Subcutaneous adipose tissue (tissue), 4 donors: ENCODE results near the gene KCNK16. TPM values are rescaled to one million over a fixed set of nuclear protein-coding genes. Genes with fewer than 3 reads are reported as not detected.

Source experiments
- total RNA-seq, 4 donors: library from RNA; depleted of rRNA; stranded (reverse); fragments of >200 nt; gene quantifications; one replicate each; pipeline ENCODE4 v1.1.0, GENCODE V29; 2016
- TF ChIP-seq, protein P1 (sequence below): fragments of 450-650 bp; IDR thresholded peaks from one replicate; pipeline ENCODE4 v1.5.1; 2016; ENCODE audit warnings: low read depth, mild to moderate bottlenecking, control low read depth, antibody characterized with exemption, moderate library complexity

KCNK16 gene
- total RNA-seq, 4 donors from 2014 or later = not detected

DNA sequence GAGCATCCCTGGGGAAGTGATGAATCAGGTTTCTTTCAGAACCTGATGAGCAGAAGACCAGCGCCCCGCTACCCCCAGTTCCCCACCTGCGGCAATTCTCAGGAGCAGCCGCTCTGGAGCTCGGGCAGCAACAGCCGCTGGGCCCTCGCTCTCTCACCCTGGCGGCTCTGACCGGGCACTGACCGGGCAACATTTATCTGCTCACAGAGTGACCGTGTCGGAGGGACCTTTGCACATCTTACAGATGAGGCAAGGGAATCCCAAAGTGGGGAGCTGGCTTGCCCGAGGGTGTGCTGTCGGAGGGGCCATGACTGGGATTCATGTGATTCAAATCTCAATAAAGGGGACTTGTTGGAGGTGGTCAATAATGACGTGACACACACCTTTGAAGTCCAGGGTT lies 26.2 kb upstream of the KCNK16 start:
- TF ChIP-seq, protein P1, sequence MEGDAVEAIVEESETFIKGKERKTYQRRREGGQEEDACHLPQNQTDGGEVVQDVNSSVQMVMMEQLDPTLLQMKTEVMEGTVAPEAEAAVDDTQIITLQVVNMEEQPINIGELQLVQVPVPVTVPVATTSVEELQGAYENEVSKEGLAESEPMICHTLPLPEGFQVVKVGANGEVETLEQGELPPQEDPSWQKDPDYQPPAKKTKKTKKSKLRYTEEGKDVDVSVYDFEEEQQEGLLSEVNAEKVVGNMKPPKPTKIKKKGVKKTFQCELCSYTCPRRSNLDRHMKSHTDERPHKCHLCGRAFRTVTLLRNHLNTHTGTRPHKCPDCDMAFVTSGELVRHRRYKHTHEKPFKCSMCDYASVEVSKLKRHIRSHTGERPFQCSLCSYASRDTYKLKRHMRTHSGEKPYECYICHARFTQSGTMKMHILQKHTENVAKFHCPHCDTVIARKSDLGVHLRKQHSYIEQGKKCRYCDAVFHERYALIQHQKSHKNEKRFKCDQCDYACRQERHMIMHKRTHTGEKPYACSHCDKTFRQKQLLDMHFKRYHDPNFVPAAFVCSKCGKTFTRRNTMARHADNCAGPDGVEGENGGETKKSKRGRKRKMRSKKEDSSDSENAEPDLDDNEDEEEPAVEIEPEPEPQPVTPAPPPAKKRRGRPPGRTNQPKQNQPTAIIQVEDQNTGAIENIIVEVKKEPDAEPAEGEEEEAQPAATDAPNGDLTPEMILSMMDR = no peak

DNA sequence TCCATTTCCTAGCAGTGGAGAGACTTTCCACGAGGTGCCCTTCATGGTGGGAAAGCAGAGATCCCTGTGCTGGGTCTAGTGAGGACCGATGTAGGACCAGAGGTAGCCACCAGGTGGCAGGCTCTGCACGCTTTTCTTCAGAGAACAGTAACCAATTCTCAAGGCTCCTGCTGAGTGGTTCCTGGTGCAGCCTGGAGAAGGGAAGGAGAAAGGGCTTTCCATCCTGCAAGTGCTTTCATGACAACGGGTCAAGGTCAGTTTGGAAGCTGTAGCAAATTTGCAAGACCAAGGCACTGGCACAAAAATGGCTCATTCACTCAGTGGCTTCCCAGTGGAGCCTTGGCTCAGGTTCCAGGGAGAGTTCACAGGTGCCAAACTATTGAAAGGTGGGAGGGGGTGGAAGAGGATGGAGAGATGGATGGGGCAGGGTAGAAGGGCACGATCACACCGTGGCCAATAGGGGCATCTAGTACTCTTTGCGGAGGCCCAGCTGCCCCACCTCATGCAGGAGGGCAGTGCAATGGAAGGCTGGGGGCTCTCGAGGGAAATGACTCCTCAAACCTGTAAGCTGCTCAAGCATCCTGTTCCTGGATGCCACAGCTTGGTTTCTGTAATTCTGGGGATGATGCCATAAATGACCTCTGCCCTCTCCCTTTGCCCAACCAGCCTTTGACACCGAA lies 25.5 kb upstream of the KCNK16 start:
- TF ChIP-seq, protein P1 = no peak

DNA sequence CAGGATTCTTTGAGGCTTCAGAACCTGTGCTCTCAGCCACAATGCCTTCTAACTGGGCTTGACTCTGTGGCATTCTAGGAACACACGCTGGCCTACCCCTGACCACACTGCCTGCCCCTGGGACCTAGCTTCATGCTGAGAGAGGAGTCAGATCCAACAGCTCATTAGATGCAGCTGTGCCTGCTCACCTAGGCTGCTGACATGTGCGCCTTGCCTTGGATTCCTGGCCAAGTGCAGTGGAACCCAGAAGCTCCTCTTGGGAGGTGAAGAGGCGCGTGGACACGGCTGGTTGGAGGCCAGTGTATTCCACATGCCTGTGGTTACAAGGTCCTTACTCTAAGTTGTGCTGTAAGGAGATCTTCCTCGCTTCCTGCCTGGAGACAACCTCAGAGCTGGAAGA lies 24.7 kb upstream of the KCNK16 start:
- TF ChIP-seq, protein P1 = no peak

GRCh38 chr6:39344821-39345280 lies 22.3 kb upstream of the KCNK16 start:
- TF ChIP-seq, protein P1 = no peak

- TF ChIP-seq, protein P1 = no peak
Observed at GRCh38 chr6:39343396-39343870, 20.9 kb upstream of the KCNK16 start.

DNA sequence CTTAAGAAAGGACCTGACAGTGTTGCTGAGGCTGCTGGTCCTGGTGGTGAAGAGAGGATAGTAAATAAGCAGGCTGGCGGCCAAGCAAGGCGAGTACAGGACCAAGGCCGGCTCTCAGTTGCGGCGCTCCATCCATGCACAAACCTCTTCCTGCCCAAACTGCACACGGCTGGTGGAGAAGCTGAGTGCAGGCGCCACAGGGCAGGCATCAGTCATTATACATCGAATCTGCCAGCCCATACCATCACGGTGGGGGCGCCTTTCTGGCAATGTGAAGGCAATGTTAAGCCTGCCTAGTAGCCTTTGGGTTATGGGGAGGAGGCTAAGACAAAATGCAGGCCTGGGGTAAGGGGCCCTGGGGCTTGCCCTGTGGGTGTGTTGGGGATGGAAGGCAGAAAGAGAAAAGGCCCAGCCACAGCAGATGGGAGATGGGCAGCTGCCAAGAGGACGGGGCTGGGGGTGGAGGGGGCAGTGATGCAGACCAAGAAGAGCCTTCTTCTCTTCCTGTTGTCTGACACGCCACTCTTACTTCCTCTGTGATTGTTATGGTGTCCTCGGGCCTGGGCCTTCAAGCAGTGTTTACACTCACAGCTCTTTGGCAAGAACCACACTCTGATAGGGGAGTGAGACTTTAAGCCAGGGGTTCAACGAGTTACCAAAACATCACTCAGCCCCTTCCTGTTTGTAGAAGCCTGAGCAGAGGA lies 20.3 kb upstream of the KCNK16 start:
- TF ChIP-seq, protein P1 = no peak

GRCh38 chr6:39341937-39342336 lies 19.4 kb upstream of the KCNK16 start:
- TF ChIP-seq, protein P1 = no peak
